Activated CD4-positive, alpha-beta T cell treated with anti-CD3 and anti-CD28 coated beads for 36 hours (primary cell): ENCODE measurements around the gene ZDHHC8. TPM values are rescaled to one million over a fixed set of nuclear protein-coding genes. Genes with fewer than 3 reads are reported as not detected.

Experiments
- ATAC-seq: fragments of 200-7000 bp; cut with Tn5 transposase; one replicate; pipeline ENCODE4 v1.10.0; 2021; ENCODE audit warnings: mild to moderate bottlenecking, moderate library complexity
- CTCF ChIA-PET: fragments of 350-600 bp; sonication (Branson Sonifier 250); formaldehyde crosslinking; loops from one replicate; lab custom pipeline; 2021; ENCODE audit warnings: antibody characterized with exemption; lab: Charles Lee
- POLR2A ChIA-PET: fragments of 350-600 bp; sonication (Branson Sonifier 250); formaldehyde crosslinking; loops from one replicate; lab custom pipeline; 2021; ENCODE audit warnings: antibody characterized with exemption, inconsistent platforms; lab: Charles Lee
- DNase-seq: peaks from one replicate; pipeline ENCODE4 v3.0.0-alpha.2; 2020
- H3K27ac Mint-ChIP-seq: one replicate; pipeline ENCODE4 v1.8.0; 2021; ENCODE audit warnings: mixed read lengths
- H3K27me3 Mint-ChIP-seq: one replicate; pipeline ENCODE4 v1.8.0; 2021; ENCODE audit warnings: mixed read lengths
- H3K36me3 Mint-ChIP-seq: one replicate; pipeline ENCODE4 v1.8.0; 2021; ENCODE audit warnings: low read depth, mixed read lengths
- H3K4me1 Mint-ChIP-seq: one replicate; pipeline ENCODE4 v1.8.0; 2021; ENCODE audit warnings: mixed read lengths
- H3K4me3 Mint-ChIP-seq: one replicate; pipeline ENCODE4 v1.8.0; 2021; ENCODE audit warnings: mild to moderate bottlenecking, moderate library complexity, mixed read lengths
- H3K9me3 Mint-ChIP-seq: one replicate; pipeline ENCODE4 v1.8.0; 2021; ENCODE audit warnings: low read depth, mixed read lengths
- intact Hi-C, 2 experiments: fragments of 100-400 bp; cut with DNase I in 1 of 2; cut with micrococcal nuclease in 1 of 2; formaldehyde crosslinking; loops; one replicate each; pipeline versions ENCODE4 v1.14.2 to v1.15.1; 2022 to 2024; cut with DNase I, micrococcal nuclease
- total RNA-seq, 2 experiments: library from RNA; stranded (reverse); gene quantifications; one replicate each; pipeline ENCODE4 v1.2.3, GENCODE V29; 2021

ZDHHC8 gene
- total RNA-seq, 2 experiments from 2014 or later: 47.7 to 49.8 TPM

DNA sequence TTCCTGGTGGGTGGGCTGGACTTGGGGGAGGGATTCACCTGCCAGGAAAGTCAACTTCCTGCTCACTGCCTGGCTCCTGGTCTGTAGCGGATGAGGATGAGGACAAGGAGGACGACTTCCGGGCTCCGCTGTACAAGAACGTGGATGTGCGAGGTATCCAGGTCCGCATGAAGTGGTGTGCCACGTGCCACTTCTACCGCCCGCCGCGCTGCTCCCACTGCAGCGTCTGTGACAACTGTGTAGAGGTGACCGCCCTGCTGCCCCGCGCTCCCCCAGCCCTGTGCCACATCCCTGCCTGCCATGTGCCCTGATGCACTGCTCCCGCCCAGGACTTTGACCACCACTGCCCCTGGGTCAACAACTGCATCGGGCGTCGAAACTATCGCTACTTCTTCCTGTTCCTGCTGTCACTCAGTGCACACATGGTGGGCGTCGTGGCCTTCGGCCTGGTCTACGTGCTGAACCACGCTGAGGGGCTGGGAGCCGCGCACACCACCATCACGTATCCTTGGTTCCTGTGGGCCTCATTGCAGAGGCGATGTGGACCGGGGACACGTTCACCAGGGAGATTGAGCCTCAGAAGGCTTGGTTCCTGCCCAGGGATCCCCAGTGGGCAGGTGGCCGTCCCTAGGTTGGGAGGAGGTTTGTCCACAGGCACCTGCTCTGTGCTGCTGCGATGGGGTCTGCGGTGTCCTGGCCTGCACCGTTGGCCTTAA, 7.9 kb downstream of the ZDHHC8 start:
- peaks cover 10% of the 10 kb centered on the region for H3K4me1 Mint-ChIP-seq
- H3K4me3 Mint-ChIP-seq: no peak overlapping the region
- no peaks in the 10 kb centered on the region for H3K27me3 Mint-ChIP-seq
- intact Hi-C loops: no loop called here
- H3K27ac Mint-ChIP-seq: no peak overlapping the region
- no peak for DNase-seq
- H3K9me3 Mint-ChIP-seq: no peaks in the 10 kb centered on the region
- no peaks in the 10 kb centered on the region for H3K36me3 Mint-ChIP-seq
- POLR2A ChIA-PET: no interaction called here
- CTCF ChIA-PET: no interaction called here
- no peak for ATAC-seq

DNA sequence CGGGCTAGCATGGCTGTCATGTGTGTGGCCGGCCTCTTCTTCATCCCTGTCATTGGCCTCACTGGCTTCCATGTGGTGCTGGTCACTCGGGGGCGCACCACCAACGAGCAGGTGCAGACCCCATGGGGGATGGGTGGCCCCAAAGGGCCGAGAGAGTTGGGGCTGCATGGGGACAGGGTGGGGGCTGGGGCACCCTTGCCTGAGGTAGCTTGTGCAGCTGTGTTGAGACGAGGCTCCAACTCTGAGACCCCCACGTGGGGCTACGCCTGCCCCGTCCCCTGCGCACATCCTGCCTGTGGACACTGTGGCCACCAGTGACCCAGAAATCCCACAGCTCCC, 8.5 kb downstream of the ZDHHC8 start:
- no peak overlapping the region for H3K4me3 Mint-ChIP-seq
- no peaks in the 10 kb centered on the region for H3K36me3 Mint-ChIP-seq
- no peak for ATAC-seq
- H3K27me3 Mint-ChIP-seq: no peaks in the 10 kb centered on the region
- peaks cover 10% of the 10 kb centered on the region for H3K4me1 Mint-ChIP-seq
- no peak for DNase-seq
- no peak overlapping the region for H3K27ac Mint-ChIP-seq
- intact Hi-C loops: no loop called here
- H3K9me3 Mint-ChIP-seq: no peaks in the 10 kb centered on the region
- ChIA-PET CTCF (no interaction called here), POLR2A (no interaction called here)

DNA sequence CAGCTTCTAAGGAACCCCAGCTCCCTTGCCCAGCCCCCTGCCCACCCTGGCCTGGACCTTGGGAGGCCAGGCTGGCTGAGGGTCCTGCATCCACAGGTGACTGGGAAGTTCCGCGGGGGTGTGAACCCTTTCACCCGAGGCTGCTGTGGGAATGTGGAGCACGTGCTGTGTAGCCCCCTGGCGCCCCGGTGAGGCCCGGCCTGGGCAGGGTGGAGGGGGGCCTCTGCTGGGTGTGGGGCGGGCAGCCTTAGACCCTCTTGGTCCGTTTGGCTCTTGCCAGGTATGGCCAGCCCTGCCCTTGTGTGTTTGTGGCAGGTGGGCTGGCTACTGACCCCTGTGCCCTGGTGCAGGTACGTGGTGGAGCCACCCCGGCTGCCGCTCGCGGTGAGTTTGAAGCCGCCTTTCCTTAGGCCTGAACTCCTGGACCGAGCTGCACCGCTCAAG, 8.9 kb downstream of the ZDHHC8 start:
- H3K4me1 Mint-ChIP-seq: peaks cover 10% of the 10 kb centered on the region
- POLR2A ChIA-PET: no interaction called here
- intact Hi-C loops: no loop called here
- no peaks in the 10 kb centered on the region for H3K9me3 Mint-ChIP-seq
- no peak overlapping the region for H3K4me3 Mint-ChIP-seq
- DNase-seq: no peak
- no peaks in the 10 kb centered on the region for H3K36me3 Mint-ChIP-seq
- H3K27me3 Mint-ChIP-seq: no peaks in the 10 kb centered on the region
- CTCF ChIA-PET: no interaction called here
- H3K27ac Mint-ChIP-seq: no peak overlapping the region
- ATAC-seq: no peak

DNA sequence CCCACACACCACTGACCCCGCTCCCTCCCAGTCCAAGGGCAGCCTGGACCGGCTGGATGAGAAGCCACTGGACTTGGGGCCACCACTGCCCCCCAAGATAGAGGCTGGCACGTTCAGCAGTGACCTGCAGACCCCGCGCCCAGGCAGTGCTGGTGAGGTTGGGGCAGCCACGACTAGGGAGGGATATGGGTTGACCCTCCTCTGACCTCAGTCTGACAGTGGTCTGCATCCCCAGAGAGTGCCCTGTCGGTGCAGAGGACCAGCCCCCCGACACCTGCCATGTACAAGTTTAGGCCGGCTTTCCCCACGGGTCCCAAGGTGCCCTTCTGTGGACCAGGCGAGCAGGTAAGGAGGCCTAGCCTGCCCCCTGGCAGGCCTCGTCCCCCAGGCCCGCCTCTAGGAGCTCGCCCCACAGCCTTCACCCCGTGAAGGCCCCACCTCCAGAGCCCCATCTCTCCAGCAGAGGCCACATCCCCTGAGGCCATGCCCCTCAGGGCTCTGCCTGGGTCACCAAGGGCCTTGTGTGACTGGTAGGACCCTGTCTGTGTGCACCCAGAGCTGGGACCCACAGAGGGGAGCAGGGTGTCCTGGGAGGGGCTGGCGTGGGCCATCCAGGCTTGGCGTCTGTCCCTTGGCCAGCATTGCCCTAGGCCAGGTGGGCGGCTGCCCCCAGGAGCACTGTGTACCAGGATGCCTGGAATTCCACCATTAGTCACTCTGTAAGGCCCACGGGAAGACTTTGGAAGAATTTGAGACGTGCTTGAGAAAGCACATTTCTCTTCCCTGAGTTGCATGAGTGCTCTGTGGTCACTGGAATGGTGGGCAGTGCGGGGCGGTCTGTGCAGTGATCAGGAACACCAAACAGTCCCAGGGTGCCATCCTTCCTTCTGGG, 9.8 kb downstream of the ZDHHC8 start:
- ChIA-PET POLR2A (no interaction called here), CTCF (no interaction called here)
- no peaks in the 10 kb centered on the region for H3K36me3 Mint-ChIP-seq
- peaks cover 8% of the 10 kb centered on the region for H3K4me1 Mint-ChIP-seq
- ATAC-seq (no peak), DNase-seq (no peak)
- intact Hi-C loops: no loop called here
- H3K4me3 Mint-ChIP-seq: no peak overlapping the region
- H3K9me3 Mint-ChIP-seq: no peaks in the 10 kb centered on the region
- H3K27me3 Mint-ChIP-seq: no peaks in the 10 kb centered on the region
- H3K27ac Mint-ChIP-seq: no peak overlapping the region

DNA sequence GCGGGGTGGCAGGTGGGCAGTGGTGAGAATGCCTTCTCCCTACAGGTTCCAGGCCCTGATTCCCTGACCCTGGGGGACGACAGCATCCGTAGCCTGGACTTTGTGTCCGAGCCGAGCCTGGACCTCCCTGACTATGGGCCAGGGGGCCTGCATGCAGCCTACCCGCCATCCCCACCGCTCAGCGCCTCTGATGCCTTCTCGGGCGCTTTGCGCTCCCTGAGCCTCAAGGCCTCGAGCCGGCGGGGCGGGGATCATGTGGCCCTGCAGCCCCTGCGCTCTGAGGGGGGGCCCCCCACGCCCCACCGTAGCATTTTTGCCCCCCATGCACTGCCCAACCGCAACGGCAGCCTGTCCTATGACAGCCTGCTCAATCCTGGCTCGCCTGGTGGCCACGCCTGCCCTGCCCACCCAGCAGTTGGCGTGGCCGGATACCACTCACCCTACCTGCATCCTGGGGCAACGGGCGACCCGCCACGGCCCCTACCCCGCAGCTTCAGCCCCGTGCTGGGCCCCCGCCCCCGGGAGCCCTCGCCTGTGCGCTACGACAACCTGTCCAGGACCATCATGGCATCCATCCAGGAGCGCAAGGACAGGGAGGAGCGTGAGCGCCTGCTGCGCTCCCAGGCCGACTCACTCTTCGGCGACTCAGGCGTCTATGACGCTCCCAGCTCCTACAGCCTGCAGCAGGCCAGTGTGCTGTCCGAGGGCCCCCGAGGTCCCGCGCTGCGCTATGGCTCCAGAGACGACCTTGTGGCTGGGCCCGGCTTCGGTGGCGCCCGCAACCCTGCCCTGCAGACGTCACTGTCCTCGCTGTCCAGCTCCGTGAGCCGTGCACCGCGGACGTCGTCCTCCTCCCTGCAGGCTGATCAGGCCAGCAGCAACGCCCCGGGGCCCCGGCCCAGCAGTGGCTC, 11.4 kb downstream of the ZDHHC8 start:
- no peaks in the 10 kb centered on the region for H3K36me3 Mint-ChIP-seq
- DNase-seq: no peak
- H3K9me3 Mint-ChIP-seq: no peaks in the 10 kb centered on the region

DNA sequence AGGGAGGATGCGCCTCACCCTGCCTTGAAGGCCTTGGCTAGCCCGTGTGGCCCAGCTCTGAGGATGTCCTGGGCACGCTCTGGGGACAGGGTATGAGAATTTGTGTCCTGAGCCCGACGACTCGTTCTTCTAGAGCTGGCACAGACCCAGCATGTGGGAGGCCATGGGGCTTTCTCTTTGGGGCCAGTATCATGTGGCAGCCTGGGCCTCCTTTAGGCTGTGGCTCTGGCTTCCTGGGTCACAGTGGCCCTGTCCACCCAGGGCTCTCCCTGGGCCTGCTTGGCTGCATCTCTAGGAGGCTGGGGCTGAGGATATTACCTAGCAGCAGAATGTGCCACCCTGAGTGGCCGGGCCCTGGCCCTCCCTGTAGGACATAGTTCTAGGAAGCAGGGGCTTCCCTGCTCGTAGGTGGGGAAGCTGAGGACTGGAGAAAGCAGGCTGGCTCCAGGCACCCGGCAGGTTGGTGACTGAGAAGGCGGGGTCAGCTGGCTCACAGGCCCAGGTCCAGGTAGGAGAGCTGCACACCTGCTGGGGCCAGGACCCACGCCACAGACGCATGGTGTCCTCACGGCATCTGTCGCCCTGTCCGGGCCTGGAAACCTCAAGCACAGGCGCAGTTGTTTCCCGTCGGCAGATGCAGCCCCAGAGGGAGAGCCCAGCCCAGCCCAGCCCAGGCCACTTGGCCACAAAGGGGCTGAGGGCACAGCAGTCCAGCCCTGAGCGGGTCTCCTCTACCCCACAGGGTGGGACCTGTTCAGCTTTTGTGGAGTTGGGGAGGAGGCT, 12.5 kb downstream of the ZDHHC8 start:
- peaks cover 2% of the 10 kb centered on the region for H3K4me1 Mint-ChIP-seq
- ChIA-PET CTCF (interaction anchor here (0.6 kb wide), 1 partner anchor 54 kb away, joined by 3 read pairs; no protein-coding TSS in a partner anchor), POLR2A (no interaction called here)

More for the DNA sequence above, 11.4 kb downstream of the ZDHHC8 start:
- intact Hi-C loops: no loop called here
- ChIA-PET POLR2A (no interaction called here), CTCF (no interaction called here)
- H3K27me3 Mint-ChIP-seq: no peaks in the 10 kb centered on the region
- ATAC-seq: no peak
- H3K27ac Mint-ChIP-seq: no peak overlapping the region
- H3K4me3 Mint-ChIP-seq: no peak overlapping the region
- H3K4me1 Mint-ChIP-seq: peaks cover 5% of the 10 kb centered on the region

DNA sequence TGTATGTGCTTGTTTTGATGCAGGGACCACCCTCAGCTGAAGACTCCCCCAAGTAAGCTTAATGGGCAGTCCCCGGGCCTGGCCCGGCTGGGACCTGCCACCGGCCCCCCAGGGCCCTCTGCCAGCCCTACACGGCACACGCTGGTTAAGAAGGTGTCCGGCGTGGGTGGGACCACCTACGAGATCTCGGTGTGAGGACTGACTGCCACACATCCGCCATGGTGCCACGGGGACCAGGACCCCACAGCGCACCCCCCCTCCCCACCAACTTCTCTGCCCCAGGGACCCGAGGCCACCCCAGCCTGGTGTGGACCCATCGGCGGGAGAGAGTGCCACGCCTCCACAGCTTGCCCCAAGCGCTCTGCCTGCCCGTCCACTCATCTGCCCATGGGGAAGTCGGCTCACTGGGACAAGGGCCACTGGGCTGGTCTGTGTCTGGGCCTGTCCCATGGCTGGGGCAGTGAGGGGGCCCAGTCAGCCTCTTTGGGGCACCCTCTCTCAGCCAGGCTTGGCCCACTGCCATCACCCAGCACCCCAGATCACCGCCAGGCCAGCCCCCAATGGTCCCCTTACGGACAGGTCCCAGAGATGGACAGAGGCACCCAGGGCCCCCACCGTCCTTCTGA, 13.7 kb downstream of the ZDHHC8 start:
- no peaks in the 10 kb centered on the region for H3K27me3 Mint-ChIP-seq
- H3K4me3 Mint-ChIP-seq: no peak overlapping the region
- no peaks in the 10 kb centered on the region for H3K9me3 Mint-ChIP-seq
- CTCF ChIA-PET: interaction anchor here (0.6 kb wide), 1 partner anchor 8 kb away, joined by 3 read pairs; no protein-coding TSS in a partner anchor
- ATAC-seq: no peak
- H3K36me3 Mint-ChIP-seq: no peaks in the 10 kb centered on the region
- intact Hi-C loops: no loop called here
- H3K27ac Mint-ChIP-seq: no peak overlapping the region
- DNase-seq: no peak
- POLR2A ChIA-PET: no interaction called here
- H3K4me1 Mint-ChIP-seq: peaks cover 2% of the 10 kb centered on the region

More for the DNA sequence above, 12.5 kb downstream of the ZDHHC8 start:
- intact Hi-C loops: no loop called here
- Mint-ChIP-seq H3K4me3 (no peak overlapping the region), H3K9me3 (no peaks in the 10 kb centered on the region), H3K36me3 (no peaks in the 10 kb centered on the region), H3K27me3 (no peaks in the 10 kb centered on the region), H3K27ac (no peak overlapping the region)
- DNase-seq: no peak
- ATAC-seq: no peak

DNA sequence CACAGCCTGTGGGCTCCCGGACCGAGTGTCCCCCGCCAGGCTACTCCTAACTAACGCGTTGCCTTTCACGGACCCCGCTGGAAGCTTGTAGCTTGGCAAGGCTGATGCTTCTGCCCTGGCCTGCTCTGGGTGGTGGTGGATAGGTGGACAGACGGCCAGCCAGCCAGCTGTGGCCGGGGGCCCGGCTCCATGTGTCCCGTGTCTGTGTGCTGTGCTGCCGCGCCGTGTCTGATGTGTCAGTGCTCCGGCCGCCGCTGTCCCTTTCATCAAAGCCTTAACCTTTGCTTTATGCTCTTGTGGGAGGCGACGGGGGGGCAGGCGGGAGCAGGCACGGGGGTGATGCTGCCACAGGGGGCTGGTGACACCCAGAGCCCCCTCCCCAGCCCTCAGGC, 14.2 kb downstream of the ZDHHC8 start:
- DNase-seq (no peak), ATAC-seq (no peak)
- Mint-ChIP-seq H3K9me3 (no peaks in the 10 kb centered on the region), H3K36me3 (no peaks in the 10 kb centered on the region), H3K4me1 (peaks cover 2% of the 10 kb centered on the region), H3K4me3 (no peak overlapping the region), H3K27ac (no peak overlapping the region), H3K27me3 (no peaks in the 10 kb centered on the region)
- intact Hi-C loops: no loop called here
- POLR2A ChIA-PET: no interaction called here
- CTCF ChIA-PET: no interaction called here

DNA sequence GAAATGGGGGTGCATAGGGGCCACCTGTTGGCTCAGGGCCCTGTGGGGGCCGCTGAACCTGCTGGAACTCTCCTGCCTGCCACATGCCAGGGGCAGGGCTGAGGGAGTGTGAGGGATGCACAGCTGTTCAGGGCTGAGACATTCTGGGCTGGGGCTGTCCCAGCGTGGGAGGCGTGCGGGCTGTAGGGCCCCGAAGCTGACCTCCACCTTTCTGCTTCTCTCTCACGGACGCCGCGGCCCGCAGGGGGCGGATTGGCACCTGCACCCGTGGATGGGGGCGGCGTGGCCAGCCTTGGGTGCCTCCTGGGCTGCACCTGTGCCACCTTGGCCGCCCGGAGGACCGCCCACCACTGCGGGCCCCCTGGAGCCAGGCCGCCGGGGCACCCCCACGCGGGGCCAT, 15.2 kb downstream of the ZDHHC8 start:
- no peak overlapping the region for H3K4me3 Mint-ChIP-seq
- peaks cover 2% of the 10 kb centered on the region for H3K4me1 Mint-ChIP-seq
- intact Hi-C loops: no loop called here
- H3K27me3 Mint-ChIP-seq: no peaks in the 10 kb centered on the region
- ATAC-seq: no peak
- no peaks in the 10 kb centered on the region for H3K36me3 Mint-ChIP-seq
- H3K9me3 Mint-ChIP-seq: no peaks in the 10 kb centered on the region
- H3K27ac Mint-ChIP-seq: no peak overlapping the region
- CTCF ChIA-PET: no interaction called here
- no peak for DNase-seq
- POLR2A ChIA-PET: no interaction called here

DNA sequence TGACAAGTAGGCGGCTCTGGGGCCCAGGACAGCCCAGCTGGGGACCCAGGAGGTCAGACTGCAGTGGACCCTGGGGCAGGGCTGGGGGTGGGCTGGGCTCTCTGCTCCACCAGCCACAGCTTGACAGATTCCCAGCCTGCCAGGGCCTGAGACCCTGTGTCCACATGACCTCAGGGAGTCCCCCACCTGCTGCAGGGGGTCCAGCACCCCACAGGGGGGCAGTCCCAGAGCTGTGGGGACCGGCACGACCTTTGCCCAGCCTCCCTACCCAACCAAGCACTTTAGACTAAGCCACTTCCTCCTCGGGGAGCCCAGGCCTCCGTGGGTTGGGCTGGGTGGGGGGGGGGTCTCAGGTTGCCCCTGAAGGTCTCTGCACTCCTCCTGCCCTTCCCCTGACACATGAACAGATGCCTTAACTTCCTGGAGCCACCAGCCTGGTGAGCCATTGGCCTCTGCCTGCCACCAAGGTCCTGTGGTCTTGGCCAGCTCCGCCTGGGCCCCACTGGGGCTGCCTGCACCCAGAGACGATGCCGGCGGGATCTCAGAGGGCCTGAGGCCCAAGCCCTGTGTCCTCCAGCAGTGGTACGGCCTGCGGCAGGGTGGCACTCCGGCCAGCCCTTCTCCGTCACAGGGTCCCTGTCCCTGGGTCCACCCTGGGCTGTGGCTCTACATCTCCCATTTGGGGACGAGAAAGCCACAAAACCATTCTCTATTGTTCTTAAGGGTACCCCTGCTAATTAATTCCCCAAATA, 15.8 kb downstream of the ZDHHC8 start:
- peaks cover 2% of the 10 kb centered on the region for H3K4me1 Mint-ChIP-seq
- H3K27me3 Mint-ChIP-seq: no peaks in the 10 kb centered on the region
- no peaks in the 10 kb centered on the region for H3K36me3 Mint-ChIP-seq
- intact Hi-C loops: no loop called here
- no peak for ATAC-seq
- ChIA-PET CTCF (no interaction called here), POLR2A (no interaction called here)
- no peak overlapping the region for H3K27ac Mint-ChIP-seq
- DNase-seq: no peak
- no peak overlapping the region for H3K4me3 Mint-ChIP-seq
- H3K9me3 Mint-ChIP-seq: no peaks in the 10 kb centered on the region
